DOHH2 (cell line): ENCODE results near the gene PES1.
"Not testable (repeated sequence)": the region's sequence is repeated elsewhere in the genome, so short reads cannot be mapped to it uniquely, and the experiment has no call there.

Experiments used
- H3F3A ChIP-seq: fragments of 200-600 bp; sonication (generic), shearing (Covaris generic); 2 replicates; pipeline ENCODE4 v1.6.0; 2016; ENCODE audit warnings: antibody characterized with exemption, mild to moderate bottlenecking; ENCODE audit not compliant: control insufficient read depth, insufficient read depth
- H3K27ac ChIP-seq: fragments of 200-600 bp; sonication (generic); 2 replicates; pipeline ENCODE4 v1.5.1; 2014; ENCODE audit warnings: low read depth, mild to moderate bottlenecking, low read length, moderate library complexity
- H3K27me3 ChIP-seq: fragments of 200-600 bp; sonication (generic); 2 replicates; pipeline ENCODE4 v1.6.1; 2014; ENCODE audit warnings: mild to moderate bottlenecking, low read length, mixed read lengths; ENCODE audit not compliant: control insufficient read depth
- H3K36me3 ChIP-seq: fragments of 200-600 bp; sonication (generic); 2 replicates; pipeline ENCODE4 v1.6.1; 2014; ENCODE audit warnings: mild to moderate bottlenecking, low read length, moderate library complexity, mixed read lengths; ENCODE audit not compliant: control insufficient read depth
- H3K4me1 ChIP-seq: fragments of 200-600 bp; sonication (generic); 2 replicates; pipeline ENCODE4 v1.6.1; 2014; ENCODE audit warnings: mild to moderate bottlenecking, low read length, mixed read lengths; ENCODE audit not compliant: control insufficient read depth
- H3K4me2 ChIP-seq: fragments of 200-600 bp; sonication (generic); 2 replicates; pipeline ENCODE4 v1.6.0; 2014; ENCODE audit warnings: mild to moderate bottlenecking, low read length, moderate library complexity
- H3K4me3 ChIP-seq: fragments of 200-600 bp; sonication (generic); 2 replicates; pipeline ENCODE4 v1.5.1; 2014; ENCODE audit warnings: mild to moderate bottlenecking, low read length, mixed read lengths
- H3K79me2 ChIP-seq: fragments of 200-600 bp; sonication (generic); 2 replicates; pipeline ENCODE4 v1.6.1; 2014; ENCODE audit warnings: mild to moderate bottlenecking, low read length, mixed read lengths; ENCODE audit not compliant: control insufficient read depth
- H3K9me2 ChIP-seq: fragments of 200-600 bp; sonication (generic); replicated peaks from 2 replicates; pipeline ENCODE4 v1.6.1; 2014; ENCODE audit warnings: mild to moderate bottlenecking, low read length, mixed read lengths; ENCODE audit not compliant: control insufficient read depth
- H3K9me3 ChIP-seq: fragments of 200-600 bp; sonication (generic); 2 replicates; pipeline ENCODE4 v1.6.1; 2014; ENCODE audit warnings: antibody characterized with exemption, low read length, mixed read lengths; ENCODE audit not compliant: control insufficient read depth, insufficient read depth
- H4K20me1 ChIP-seq: fragments of 200-600 bp; sonication (generic); 2 replicates; pipeline ENCODE4 v1.6.0; 2014; ENCODE audit warnings: low read depth, mild to moderate bottlenecking, antibody characterized with exemption, low read length, moderate library complexity; ENCODE audit not compliant: control insufficient read depth, insufficient read depth
- EZH2phosphoT487 ChIP-seq: fragments of 200-600 bp; sonication (generic); IDR thresholded peaks from 2 replicates; pipeline ENCODE4 v1.6.1; 2017; ENCODE audit warnings: borderline replicate concordance, mild to moderate bottlenecking, antibody characterized with exemption, low read length, moderate library complexity, mixed read lengths
- TF ChIP-seq, protein P1 (sequence below): fragments of 200-600 bp; sonication (generic); IDR thresholded peaks from one replicate; pipeline ENCODE4 v1.5.1; 2014; ENCODE audit warnings: antibody characterized with exemption, mild to moderate bottlenecking, low read depth, low read length; ENCODE audit not compliant: poor library complexity, severe bottlenecking

PES1 gene

DNA sequence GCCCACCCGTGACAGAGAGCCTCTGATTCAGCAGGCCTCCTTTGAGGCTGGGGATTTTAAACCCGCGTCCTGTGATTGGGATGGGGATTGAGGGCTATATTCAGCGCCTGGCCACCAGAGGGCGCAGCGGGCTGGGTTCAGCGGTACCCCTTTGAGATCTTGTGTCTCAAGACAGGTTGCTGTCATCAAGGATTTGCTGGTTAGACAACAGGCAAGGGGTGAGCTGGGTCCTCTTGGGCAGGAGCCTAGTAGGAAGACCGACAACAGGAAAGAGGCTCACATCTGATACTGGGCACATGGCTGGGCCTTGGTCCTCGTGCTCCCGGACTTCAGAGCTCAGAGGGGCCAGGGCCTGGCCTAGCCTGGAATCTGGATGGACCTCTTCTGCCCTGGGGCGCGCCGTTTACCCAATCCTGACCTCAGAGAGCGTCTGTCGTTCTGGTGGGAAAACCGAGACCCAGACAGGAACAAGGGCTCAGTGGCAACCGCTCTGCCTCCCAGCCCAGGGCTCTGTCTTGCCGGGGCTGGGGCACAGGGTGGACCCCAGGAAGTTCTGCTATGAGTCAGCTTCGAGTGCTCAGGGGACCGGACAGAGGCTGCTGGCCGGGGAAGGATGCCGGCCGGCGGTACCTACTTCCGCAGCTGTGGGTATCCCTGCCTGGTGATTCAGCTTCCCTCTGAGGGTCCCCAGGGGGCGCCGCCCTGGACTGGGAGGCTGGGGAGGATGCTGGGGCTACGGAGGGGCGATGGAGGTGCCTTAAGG lies 42.9 kb upstream of the PES1 start:
- H3K4me1 ChIP-seq = peaks cover 16% of the 10 kb centered on the region
- H3K27ac ChIP-seq = no peak overlapping the region
- H3F3A ChIP-seq = no peaks in the 10 kb centered on the region
- H3K4me3 ChIP-seq = peak overlapping the region; percentile 81
- no peaks in the 10 kb centered on the region for H4K20me1 ChIP-seq
- no peaks in the 10 kb centered on the region for H3K79me2 ChIP-seq
- H3K9me2 ChIP-seq = no peaks in the 10 kb centered on the region
- no peaks in the 10 kb centered on the region for H3K9me3 ChIP-seq
- no peaks in the 10 kb centered on the region for H3K27me3 ChIP-seq
- H3K4me2 ChIP-seq = peak overlapping the region; percentile 96
- H3K36me3 ChIP-seq = no peaks in the 10 kb centered on the region
- no peak for TF ChIP-seq EZH2phosphoT487
- TF ChIP-seq, protein P1, sequence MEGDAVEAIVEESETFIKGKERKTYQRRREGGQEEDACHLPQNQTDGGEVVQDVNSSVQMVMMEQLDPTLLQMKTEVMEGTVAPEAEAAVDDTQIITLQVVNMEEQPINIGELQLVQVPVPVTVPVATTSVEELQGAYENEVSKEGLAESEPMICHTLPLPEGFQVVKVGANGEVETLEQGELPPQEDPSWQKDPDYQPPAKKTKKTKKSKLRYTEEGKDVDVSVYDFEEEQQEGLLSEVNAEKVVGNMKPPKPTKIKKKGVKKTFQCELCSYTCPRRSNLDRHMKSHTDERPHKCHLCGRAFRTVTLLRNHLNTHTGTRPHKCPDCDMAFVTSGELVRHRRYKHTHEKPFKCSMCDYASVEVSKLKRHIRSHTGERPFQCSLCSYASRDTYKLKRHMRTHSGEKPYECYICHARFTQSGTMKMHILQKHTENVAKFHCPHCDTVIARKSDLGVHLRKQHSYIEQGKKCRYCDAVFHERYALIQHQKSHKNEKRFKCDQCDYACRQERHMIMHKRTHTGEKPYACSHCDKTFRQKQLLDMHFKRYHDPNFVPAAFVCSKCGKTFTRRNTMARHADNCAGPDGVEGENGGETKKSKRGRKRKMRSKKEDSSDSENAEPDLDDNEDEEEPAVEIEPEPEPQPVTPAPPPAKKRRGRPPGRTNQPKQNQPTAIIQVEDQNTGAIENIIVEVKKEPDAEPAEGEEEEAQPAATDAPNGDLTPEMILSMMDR = peak; percentile 94

DNA sequence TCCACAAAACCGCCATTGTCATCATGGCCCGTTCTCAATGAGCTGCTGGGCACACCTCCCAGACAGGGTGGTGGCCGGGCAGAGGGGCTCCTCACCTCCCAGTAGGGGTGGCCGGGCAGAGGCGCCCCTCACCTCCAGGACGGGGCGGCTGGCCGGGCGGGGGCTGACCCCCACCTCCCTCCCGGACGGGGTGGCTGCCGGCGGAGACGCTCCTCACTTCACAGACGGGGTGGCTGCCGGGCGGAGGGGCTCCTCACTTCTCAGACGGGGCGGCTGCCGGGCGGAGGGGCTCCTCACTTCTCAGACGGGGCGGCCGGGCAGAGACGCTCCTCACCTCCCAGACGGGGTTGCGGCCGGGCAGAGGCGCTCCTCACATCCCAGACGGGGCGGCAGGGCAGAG lies 39.8 kb upstream of the PES1 start:
- H3K9me3 ChIP-seq, H3F3A ChIP-seq, H3K36me3 ChIP-seq, H3K4me3 ChIP-seq, H3K27me3 ChIP-seq, H3K27ac ChIP-seq, H3K4me2 ChIP-seq, H3K79me2 ChIP-seq, H3K9me2 ChIP-seq, H4K20me1 ChIP-seq: not testable (repeated sequence)
- peaks cover 16% of the 10 kb centered on the region for H3K4me1 ChIP-seq

DNA sequence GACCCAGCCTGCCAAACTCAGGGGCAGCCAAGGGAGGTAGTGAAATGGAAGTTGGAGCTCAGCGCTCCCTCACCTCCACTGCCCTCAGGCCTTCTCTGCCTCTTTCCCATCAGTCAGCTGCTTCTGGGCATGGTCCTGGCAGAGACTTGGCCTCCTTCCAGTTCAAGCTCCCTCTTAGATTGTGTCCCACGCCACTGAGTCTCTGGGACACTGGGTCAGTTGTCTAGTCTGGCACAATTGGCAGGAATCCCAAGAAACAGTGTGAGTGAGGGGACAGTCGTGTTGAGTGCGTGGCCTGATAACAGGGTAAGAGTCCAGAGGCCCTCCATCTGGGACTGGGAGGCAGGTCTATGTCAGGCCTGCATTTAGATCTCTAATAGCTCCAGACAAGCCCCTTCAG lies 36.8 kb upstream of the PES1 start:
- Histone ChIP-seq H3K27ac (no peak overlapping the region), H3K79me2 (no peaks in the 10 kb centered on the region), H3K36me3 (no peaks in the 10 kb centered on the region), H3K9me2 (no peaks in the 10 kb centered on the region), H4K20me1 (no peaks in the 10 kb centered on the region), H3K4me1 (no peaks in the 10 kb centered on the region), H3K9me3 (no peaks in the 10 kb centered on the region), H3K4me3 (no peak overlapping the region), H3F3A (no peaks in the 10 kb centered on the region), H3K27me3 (no peaks in the 10 kb centered on the region), H3K4me2 (no peak overlapping the region)
- no peak for TF ChIP-seq EZH2phosphoT487
- TF ChIP-seq, protein P1 = no peak

DNA sequence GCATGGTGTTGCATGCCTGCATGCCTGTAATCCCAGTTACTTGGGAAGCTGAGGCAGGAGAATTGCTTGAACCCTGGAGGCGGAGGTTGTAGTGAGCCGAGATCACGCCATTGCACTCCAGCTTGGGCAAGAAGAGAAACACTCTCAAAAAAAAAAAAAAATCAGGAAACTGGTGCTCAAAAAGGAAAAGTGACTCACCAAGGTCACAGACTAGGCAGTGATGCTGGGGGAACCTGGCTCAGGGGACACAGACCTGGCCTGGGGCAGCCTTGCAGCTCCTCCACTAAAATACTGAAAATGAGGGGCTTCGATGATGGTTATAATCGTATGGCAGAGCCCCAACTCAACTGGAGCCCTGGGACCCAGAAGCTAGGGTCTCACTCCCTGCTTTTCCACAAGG lies 35.8 kb upstream of the PES1 start:
- H3K4me1 ChIP-seq = no peaks in the 10 kb centered on the region
- TF ChIP-seq, protein P1 = no peak
- no peak for TF ChIP-seq EZH2phosphoT487
- H3K27ac ChIP-seq = no peak overlapping the region
- no peak overlapping the region for H3K4me2 ChIP-seq
- H3K36me3 ChIP-seq = no peaks in the 10 kb centered on the region
- H3K9me3 ChIP-seq = no peaks in the 10 kb centered on the region
- no peaks in the 10 kb centered on the region for H3K27me3 ChIP-seq
- H3K4me3 ChIP-seq = no peak overlapping the region
- no peaks in the 10 kb centered on the region for H3K9me2 ChIP-seq
- H3K79me2 ChIP-seq = no peaks in the 10 kb centered on the region
- no peaks in the 10 kb centered on the region for H3F3A ChIP-seq
- H4K20me1 ChIP-seq = no peaks in the 10 kb centered on the region
